T-helper 2 cell treated with Interferon-gamma antibody and Interleukin-4, amounts not matched to agents 5 μg/mL and 100 μg/mL, for 36 hours (primary cell): Measurements from ENCODE around the gene TMEM119.
A peak's percentile ranks its signal among the peaks of the same experiment; 100 is the strongest.
"Not testable (repeated sequence)": the region's sequence is repeated elsewhere in the genome, so short reads cannot be mapped to it uniquely, and the experiment has no call there.

ENCODE experiments used
- DNase-seq: peaks from one replicate; pipeline ENCODE4 v3.0.0; 2021; ENCODE audit warnings: low spot score
- H3K27ac Mint-ChIP-seq: one replicate; pipeline ENCODE4 v1.8.0; 2021; ENCODE audit warnings: mild to moderate bottlenecking, mixed read lengths
- H3K27me3 Mint-ChIP-seq: one replicate; pipeline ENCODE4 v1.8.0; 2021; ENCODE audit warnings: low read depth, mixed read lengths
- H3K36me3 Mint-ChIP-seq: one replicate; pipeline ENCODE4 v1.8.0; 2021; ENCODE audit warnings: low read depth, mixed read lengths
- H3K4me1 Mint-ChIP-seq: one replicate; pipeline ENCODE4 v1.8.0; 2021; ENCODE audit warnings: low read depth, mixed read lengths
- H3K4me3 Mint-ChIP-seq: one replicate; pipeline ENCODE4 v1.8.0; 2022; ENCODE audit warnings: mild to moderate bottlenecking, moderate library complexity, mixed read lengths
- H3K9me3 Mint-ChIP-seq: one replicate; pipeline ENCODE4 v1.8.0; 2021; ENCODE audit warnings: mixed read lengths

TMEM119 gene

DNA sequence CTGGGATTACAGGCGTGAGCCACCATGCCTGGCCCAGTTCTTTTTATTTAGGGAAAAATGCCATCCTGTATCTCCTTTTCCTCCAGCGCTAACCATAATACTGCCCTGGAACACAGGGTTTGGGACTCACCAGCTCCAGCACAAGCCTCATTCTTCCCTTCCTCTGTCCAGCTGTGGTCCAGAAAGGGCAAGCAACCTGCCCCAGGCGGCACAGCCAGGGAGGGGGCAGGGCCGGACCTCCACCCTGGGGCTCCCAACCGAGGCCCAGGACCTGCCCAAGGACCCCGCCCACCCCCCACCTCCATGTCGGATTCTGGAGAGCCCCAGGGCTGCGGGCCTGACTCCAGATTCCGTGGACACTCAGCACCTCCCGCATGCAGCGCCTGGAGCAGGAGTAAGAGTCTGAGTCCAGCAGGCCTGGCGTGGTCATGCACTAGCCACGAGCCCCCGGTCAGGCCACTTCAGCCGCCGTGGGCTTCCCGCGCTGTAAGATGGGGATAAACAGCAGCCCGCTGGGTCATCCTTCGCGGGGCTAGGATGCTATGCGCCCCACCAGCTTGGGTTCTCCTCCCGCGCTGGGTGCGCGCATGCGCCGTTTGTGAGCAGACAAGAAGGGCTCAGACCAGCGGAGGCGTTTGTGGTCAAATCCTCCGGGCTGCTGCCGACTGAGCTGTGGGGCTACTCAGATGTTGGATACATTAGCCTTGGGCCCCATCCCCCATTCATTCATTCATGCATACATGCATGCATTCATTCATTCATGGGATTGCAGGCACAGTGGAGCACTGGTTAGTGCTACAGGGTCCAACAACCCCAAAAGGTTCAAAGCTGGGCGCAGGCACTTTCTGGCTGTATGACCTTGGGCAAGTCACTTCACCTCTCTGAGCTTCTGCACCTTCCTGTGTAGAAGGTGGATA lies 16.3 kb downstream of the TMEM119 start:
- Mint-ChIP-seq H3K4me1 (peaks cover 2% of the 10 kb centered on the region), H3K27ac (no peak overlapping the region), H3K9me3 (peaks cover 9% of the 10 kb centered on the region), H3K36me3 (no peaks in the 10 kb centered on the region), H3K4me3 (no peak overlapping the region), H3K27me3 (peaks cover 12% of the 10 kb centered on the region)
- DNase-seq = no peak

DNA sequence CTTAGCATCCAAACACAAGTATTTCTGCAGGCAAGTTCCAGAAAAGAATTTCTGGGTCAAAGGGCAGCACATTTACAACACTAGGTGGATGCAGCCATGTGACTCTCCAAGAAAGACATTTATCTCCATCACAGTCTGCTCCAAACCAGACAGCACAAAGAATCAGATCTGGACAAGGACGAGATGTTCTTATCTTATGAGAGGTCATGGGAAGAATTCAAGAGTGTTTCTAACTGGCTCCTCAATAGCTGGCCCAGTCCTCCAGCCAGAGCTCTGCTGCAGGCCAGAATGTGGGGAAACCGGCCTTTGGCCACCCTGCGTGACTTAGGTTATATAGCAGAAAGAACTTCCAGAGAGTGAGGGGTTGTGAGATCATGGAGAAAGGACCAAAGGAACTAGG lies 17.4 kb downstream of the TMEM119 start:
- peaks cover 9% of the 10 kb centered on the region for H3K9me3 Mint-ChIP-seq
- H3K36me3 Mint-ChIP-seq = no peaks in the 10 kb centered on the region
- peaks cover 6% of the 10 kb centered on the region for H3K4me1 Mint-ChIP-seq
- H3K4me3 Mint-ChIP-seq = no peak overlapping the region
- H3K27ac Mint-ChIP-seq = no peak overlapping the region
- H3K27me3 Mint-ChIP-seq = peaks cover 12% of the 10 kb centered on the region
- no peak for DNase-seq

DNA sequence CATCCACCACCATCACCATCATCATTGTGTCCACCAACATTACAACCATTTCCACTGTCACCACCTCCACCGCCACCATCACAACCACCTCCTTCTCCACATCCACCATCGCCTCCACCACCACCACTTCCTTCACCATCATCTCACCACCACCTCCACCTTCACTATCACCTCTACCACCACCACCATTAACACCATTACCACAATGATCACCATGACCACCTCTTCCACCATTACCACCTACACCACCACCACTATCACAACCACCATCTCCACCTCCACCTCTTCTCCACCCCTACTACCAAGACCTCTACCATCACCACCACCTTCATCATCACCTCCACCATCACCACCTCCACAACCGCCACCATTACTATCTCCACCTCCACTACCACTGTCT lies 19.1 kb downstream of the TMEM119 start:
- Mint-ChIP-seq H3K27ac (peak overlapping the region; percentile 42), H3K9me3 (peaks cover 9% of the 10 kb centered on the region), H3K36me3 (no peaks in the 10 kb centered on the region), H3K4me1 (peaks cover 14% of the 10 kb centered on the region), H3K27me3 (peaks cover 12% of the 10 kb centered on the region), H3K4me3 (no peak overlapping the region)
- DNase-seq = no peak

DNA sequence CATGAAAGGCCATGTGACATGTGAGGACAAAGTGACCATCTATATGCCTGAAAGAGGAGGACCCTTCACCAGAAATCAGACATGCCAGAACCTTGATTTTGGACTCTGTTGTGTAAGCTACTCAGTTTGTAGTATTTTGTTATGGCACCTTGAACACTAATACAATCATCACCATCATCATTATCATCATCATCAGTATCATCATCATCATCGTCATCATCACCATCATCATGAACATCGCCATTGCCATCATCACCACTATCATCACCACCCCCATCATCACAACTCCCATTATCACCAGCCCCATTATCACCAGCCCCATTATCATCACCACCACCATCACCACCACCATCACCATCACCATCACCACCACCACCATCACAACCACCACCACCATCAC lies 19.6 kb downstream of the TMEM119 start:
- Mint-ChIP-seq H3K4me1 (peaks cover 18% of the 10 kb centered on the region), H3K27me3 (peaks cover 12% of the 10 kb centered on the region), H3K27ac (no peak overlapping the region), H3K36me3 (no peaks in the 10 kb centered on the region), H3K9me3 (peaks cover 9% of the 10 kb centered on the region), H3K4me3 (no peak overlapping the region)
- DNase-seq = no peak

DNA sequence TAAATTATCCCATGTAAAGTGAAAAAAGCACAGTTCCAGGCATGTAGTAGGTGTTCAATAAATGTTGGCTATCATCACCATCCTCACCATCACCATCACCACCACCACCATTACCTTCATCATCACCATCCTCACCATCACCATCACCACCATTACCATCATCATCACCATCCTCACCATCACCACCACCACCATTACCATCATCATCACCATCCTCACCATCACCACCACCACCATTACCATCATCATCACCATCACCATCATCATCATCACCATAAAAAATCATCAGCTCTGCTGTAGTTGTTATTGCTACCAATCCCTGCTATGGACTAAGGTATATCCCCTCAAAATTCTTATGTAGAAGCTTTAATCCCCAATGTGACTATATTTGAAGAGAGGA lies 20.4 kb downstream of the TMEM119 start:
- no peak for DNase-seq
- Mint-ChIP-seq H3K4me1 (peaks cover 26% of the 10 kb centered on the region), H3K9me3 (peaks cover 9% of the 10 kb centered on the region), H3K4me3 (no peak overlapping the region), H3K36me3 (no peaks in the 10 kb centered on the region), H3K27ac (no peak overlapping the region), H3K27me3 (peaks cover 12% of the 10 kb centered on the region)

DNA sequence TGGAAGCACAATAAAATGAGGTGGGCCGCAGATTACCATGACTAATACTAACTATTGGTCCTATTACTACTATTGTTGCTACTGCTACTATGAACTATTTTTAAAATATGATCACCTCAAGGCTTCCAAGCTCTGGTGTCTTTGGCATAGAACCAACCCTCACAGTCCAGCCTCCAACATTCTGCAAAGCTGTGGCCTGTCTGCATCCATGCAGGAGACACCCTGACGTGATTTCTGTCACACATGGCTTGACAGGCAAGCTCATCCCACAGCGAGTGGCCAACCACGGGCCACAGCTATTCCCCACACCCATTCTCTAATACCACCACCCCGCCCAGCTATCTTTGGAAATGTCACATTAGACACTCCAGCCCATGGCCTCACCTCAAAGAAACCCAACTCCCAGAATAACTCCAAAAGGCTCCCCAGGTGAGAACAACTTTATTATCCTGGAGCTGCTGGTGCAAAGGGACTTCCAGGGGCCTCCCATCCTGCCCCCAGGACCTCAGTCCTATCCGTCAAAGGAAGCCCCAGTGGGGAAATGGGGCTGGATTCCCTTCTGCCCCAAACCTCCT lies 21.1 kb downstream of the TMEM119 start:
- no peak for DNase-seq
- no peak overlapping the region for H3K27ac Mint-ChIP-seq
- no peaks in the 10 kb centered on the region for H3K36me3 Mint-ChIP-seq
- H3K4me1 Mint-ChIP-seq = peaks cover 27% of the 10 kb centered on the region
- H3K4me3 Mint-ChIP-seq = no peak overlapping the region
- peaks cover 12% of the 10 kb centered on the region for H3K27me3 Mint-ChIP-seq
- peaks cover 9% of the 10 kb centered on the region for H3K9me3 Mint-ChIP-seq

DNA sequence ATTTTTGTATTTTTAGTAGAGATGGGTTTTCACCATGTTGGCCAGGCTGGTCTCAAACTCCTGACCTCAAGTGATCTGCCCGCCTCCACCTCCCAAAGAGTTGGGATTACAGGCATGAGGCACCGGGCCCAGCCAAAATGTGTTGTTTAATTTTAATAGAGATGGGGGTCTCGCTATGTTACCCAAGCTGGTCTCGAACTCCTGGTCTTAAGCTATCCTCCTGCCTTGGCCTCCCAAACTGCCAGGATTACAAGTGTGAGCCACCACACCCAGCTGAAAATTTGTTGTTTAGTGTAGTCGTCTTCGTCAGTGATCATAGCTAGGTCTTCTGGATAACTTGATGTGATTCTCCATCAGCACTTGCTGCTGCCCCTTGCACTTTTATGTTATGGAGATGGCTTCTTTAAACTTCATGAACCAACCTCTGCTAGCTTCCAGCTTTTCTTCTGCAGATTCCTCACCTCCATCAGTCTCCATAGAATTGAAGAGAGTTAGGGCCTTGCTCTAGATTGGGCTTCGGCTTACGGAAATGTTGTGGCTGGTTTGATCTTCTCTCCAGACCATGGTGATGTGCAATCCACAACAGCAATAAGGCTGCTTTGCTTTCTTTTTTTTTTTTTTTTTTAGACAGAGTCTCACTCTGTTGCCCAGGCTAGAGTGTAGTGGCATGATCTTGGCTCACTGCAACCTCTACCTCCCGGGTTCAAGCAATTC lies 22.5 kb downstream of the TMEM119 start:
- peaks cover 2% of the 10 kb centered on the region for H3K36me3 Mint-ChIP-seq
- DNase-seq = no peak
- H3K9me3 Mint-ChIP-seq = peaks cover 9% of the 10 kb centered on the region
- peaks cover 12% of the 10 kb centered on the region for H3K27me3 Mint-ChIP-seq
- no peak overlapping the region for H3K27ac Mint-ChIP-seq
- no peak overlapping the region for H3K4me3 Mint-ChIP-seq
- peaks cover 27% of the 10 kb centered on the region for H3K4me1 Mint-ChIP-seq

DNA sequence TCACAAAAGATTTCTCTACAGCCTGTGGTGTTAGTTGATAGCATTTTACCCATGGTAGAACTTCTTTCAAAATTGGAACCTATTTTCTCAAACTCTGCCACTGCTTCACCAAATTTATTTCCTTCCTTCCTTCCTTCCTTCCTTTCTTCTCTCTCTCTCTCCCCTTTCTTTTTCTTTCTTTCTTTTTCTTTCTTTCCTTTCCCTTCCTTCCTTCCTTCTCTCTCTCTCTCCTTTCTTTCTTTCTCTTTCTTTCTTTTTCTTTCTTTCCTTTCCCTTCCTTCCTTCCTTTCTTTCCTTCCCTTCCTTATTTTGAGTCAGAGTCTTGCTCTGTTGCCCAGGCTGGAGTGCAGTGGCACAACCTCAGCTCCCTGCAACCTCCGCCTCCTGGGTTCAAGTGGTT lies 23.6 kb downstream of the TMEM119 start:
- DNase-seq, H3K9me3 Mint-ChIP-seq, H3K36me3 Mint-ChIP-seq, H3K27ac Mint-ChIP-seq, H3K4me3 Mint-ChIP-seq: not testable (repeated sequence)
- Mint-ChIP-seq H3K4me1 (peaks cover 30% of the 10 kb centered on the region), H3K27me3 (peaks cover 12% of the 10 kb centered on the region)

DNA sequence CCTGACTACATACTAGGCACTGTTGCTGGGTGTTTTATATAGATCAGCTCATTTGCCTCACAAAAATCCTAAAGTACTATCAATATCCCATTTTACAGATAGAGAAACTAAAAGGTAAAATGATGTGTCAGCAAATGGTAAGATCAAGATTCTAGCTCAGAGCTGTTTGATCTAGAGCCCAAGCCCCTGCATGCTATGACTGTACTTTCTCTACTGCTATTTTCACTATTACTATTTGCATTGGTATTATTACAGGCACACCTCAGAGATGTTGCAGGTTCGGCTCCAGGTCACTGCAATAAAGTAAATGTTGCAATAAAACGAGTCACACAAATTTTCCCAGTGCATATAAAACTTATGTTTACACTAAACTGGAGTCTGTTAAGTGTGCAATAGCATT lies 24.6 kb downstream of the TMEM119 start:
- no peak for DNase-seq
- peaks cover 18% of the 10 kb centered on the region for H3K36me3 Mint-ChIP-seq
- no peaks in the 10 kb centered on the region for H3K9me3 Mint-ChIP-seq
- H3K27ac Mint-ChIP-seq = no peak overlapping the region
- peaks cover 37% of the 10 kb centered on the region for H3K4me1 Mint-ChIP-seq
- H3K27me3 Mint-ChIP-seq = peaks cover 5% of the 10 kb centered on the region
- H3K4me3 Mint-ChIP-seq = no peak overlapping the region

DNA sequence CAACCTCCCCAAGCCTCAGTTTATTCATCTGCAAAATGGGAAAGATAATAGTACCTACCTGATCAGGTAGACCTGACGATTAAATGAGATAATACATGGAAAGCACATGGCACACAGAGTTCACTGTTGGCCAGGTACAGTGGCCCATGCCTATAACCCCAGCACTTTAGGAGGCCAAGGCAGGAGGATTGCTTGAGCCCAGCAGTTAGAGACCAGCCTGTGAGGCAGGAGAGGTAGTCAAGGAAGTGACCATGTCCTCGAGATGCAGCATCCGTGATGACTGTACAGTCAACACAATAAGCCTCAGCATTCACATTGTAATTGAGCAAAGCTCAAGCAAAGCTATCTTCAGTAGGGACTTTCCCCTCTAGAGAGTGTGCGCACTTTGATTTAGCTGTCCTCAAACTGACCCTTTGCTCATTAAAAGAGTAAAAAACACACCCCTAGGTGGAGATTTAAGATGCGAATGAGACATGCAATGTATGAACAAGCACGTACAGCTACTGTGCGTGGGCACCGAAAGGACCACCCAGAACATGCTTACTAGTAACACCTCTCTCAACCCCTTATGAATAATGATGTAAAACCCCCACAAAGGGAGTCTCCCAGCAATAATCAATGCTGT lies 25.6 kb downstream of the TMEM119 start:
- Mint-ChIP-seq H3K27me3 (peaks cover under 1% of the 10 kb centered on the region), H3K4me1 (peaks cover 44% of the 10 kb centered on the region), H3K27ac (peak overlapping the region; percentile 49), H3K4me3 (no peak overlapping the region), H3K36me3 (peaks cover 27% of the 10 kb centered on the region), H3K9me3 (no peaks in the 10 kb centered on the region)
- no peak for DNase-seq

DNA sequence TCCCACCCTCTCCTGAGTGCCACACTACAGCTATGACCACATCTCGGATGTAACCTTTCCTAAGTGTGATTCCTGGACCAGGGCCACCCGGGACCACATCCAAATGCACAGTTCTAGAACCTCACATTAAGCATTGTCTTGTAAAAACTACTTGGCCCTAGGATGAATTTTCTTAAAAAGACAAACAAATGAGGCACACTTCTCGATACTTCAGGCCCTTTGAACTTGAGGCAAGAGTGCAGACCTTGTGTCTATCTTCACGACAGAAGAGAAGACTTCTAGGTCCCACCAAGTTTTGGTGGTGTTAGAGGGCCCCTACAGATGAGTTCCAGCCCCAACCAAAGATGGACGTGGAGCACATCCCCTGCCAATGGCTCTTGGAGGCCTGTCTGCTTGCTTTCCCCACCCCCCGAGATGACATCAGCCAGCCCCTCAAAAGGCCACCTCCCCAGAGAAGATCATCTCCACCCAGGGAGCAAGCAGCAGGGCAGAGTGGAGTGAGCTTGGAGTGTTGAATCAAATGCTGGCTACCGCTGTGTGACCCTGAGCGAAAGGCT lies 26.2 kb downstream of the TMEM119 start:
- no peak for DNase-seq
- H3K27ac Mint-ChIP-seq = peak overlapping the region; percentile 49
- no peaks in the 10 kb centered on the region for H3K27me3 Mint-ChIP-seq
- H3K9me3 Mint-ChIP-seq = no peaks in the 10 kb centered on the region
- H3K36me3 Mint-ChIP-seq = peaks cover 31% of the 10 kb centered on the region
- no peak overlapping the region for H3K4me3 Mint-ChIP-seq
- H3K4me1 Mint-ChIP-seq = peaks cover 44% of the 10 kb centered on the region

DNA sequence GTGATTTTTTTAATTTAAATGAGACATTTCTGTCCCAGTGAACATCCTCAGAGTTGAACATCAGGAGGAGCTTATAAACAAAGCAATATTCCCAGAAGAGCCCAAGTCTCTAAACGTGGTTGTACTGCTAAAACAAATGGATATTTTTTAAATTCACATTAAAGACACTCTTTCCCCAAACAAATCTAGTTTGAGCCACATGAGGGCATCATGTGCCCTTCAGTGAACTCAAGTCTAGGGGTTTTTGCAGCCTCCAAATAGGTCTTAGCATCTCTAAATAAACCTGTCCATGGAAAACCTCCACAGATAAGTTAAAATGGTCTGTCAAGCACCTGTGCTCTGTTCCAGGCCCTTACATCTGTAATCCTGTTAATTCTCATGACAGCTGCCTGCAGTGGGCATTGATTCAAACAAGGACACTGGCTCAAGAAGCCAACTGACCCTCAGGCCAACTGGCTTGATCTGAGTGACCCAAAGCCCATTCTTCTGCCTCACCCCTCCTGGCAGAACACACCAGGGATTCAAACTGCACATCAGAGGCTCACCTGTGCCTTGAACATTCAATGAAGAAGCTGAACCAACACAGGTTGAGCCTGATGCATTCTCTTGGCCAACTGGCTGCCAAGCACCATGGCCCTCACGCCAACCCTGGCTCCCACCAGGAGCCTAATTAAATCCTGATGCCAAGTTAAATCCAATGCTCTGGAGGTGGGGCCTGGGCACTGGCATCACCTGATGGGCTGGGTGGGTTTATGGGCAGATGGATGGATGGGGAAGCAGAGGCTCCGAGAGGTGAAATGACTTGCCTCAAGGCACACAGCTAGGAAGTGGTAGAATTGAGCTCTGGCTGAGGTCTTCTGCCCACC lies 26.9 kb downstream of the TMEM119 start:
- no peak for DNase-seq
- Mint-ChIP-seq H3K4me1 (peaks cover 40% of the 10 kb centered on the region), H3K36me3 (peaks cover 34% of the 10 kb centered on the region)

More for the DNA sequence above, 26.9 kb downstream of the TMEM119 start:
- no peak overlapping the region for H3K4me3 Mint-ChIP-seq
- H3K27ac Mint-ChIP-seq = no peak overlapping the region
- H3K9me3 Mint-ChIP-seq = no peaks in the 10 kb centered on the region
- H3K27me3 Mint-ChIP-seq = no peaks in the 10 kb centered on the region
